Midbrain (tissue), 1 donor: Measurements from ENCODE around the gene KLHL25.
A peak's percentile ranks its signal among the peaks of the same experiment; 100 is the strongest.

ENCODE experiments used
- DNase-seq: peaks from one replicate; lab custom pipeline; 2025; lab: John Stamatoyannopoulos, UW

KLHL25 gene

GRCh38 chr15:85760531-85761371 lies 34.0 kb downstream of the KLHL25 start:
- no peak for DNase-seq

- DNase-seq = no peak
Measured at GRCh38 chr15:85760049-85760448, 34.7 kb downstream of the KLHL25 start.

- DNase-seq = no peak
Measured at GRCh38 chr15:85759376-85759775, 35.3 kb downstream of the KLHL25 start.

GRCh38 chr15:85758655-85758978 lies 36.1 kb downstream of the KLHL25 start:
- DNase-seq = no peak

GRCh38 chr15:85757939-85758654 lies 36.6 kb downstream of the KLHL25 start:
- DNase-seq = no peak

GRCh38 chr15:85757073-85757938 lies 37.4 kb downstream of the KLHL25 start:
- DNase-seq = no peak

GRCh38 chr15:85756411-85757072 lies 38.2 kb downstream of the KLHL25 start:
- DNase-seq = no peak

- DNase-seq = no peak
Measured at GRCh38 chr15:85755942-85756341, 38.8 kb downstream of the KLHL25 start.

- no peak for DNase-seq
Measured at GRCh38 chr15:85755471-85755870, 39.3 kb downstream of the KLHL25 start.

- DNase-seq = peak; percentile 25
Measured at GRCh38 chr15:85754989-85755388, 39.7 kb downstream of the KLHL25 start.

- DNase-seq = no peak
Measured at GRCh38 chr15:85753791-85754452, 40.8 kb downstream of the KLHL25 start.

GRCh38 chr15:85753261-85753660 lies 41.5 kb downstream of the KLHL25 start:
- no peak for DNase-seq

- no peak for DNase-seq
Measured at GRCh38 chr15:85752491-85752961, 42.2 kb downstream of the KLHL25 start.

- no peak for DNase-seq
Measured at GRCh38 chr15:85752124-85752475, 42.6 kb downstream of the KLHL25 start.

GRCh38 chr15:85751291-85752123 lies 43.2 kb downstream of the KLHL25 start:
- DNase-seq = peak; percentile 67

GRCh38 chr15:85750319-85751290 lies 44.1 kb downstream of the KLHL25 start:
- peak; percentile 76 for DNase-seq

- peak; percentile 19 for DNase-seq
Measured at GRCh38 chr15:85749261-85750151, 45.2 kb downstream of the KLHL25 start.

- no peak for DNase-seq
Measured at GRCh38 chr15:85748729-85749128, 46.0 kb downstream of the KLHL25 start.
